ENCODE data around the gene CLHC1. TPM values are rescaled to one million over a fixed set of nuclear protein-coding genes. Genes with fewer than 3 reads are reported as not detected.
A peak's percentile ranks its signal among the peaks of the same experiment; 100 is the strongest.

The CLHC1 gene
- polyA plus RNA-seq, 6 donors from 2014 or later, result 0.90 to 3.5 (median 1.6) TPM; not detected in 1

- Mint-ChIP-seq H3K36me3 (no peaks in the 10 kb centered on the region), H3K27me3 (no peaks in the 10 kb centered on the region), H3K4me1 (peaks cover 6 to 13% (median 8%) of the 10 kb centered on the region in 3 donors), H3K4me3 (peak overlapping the region in 2 of 8 donors; percentile 1 to 7), H3K27ac (peak overlapping the region in 1 of 6 donors; percentile 17), H3K9me3 (no peaks in the 10 kb centered on the region)
- peak; percentile 86 to 88 for ATAC-seq (ENCODE audit: low read depth in 2 of 2)
- DNase-seq, result peak; percentile 39
These were observed 56.6 kb downstream of the CLHC1 start for GRCh38 chr2:55175254-55176093.

- peaks cover 6 to 13% (median 8%) of the 10 kb centered on the region in 3 donors for H3K4me1 Mint-ChIP-seq
- DNase-seq (no peak), ATAC-seq (ENCODE audit: low read depth in 2 of 2) (no peak)
- no peaks in the 10 kb centered on the region for H3K36me3 Mint-ChIP-seq
- no peaks in the 10 kb centered on the region for H3K9me3 Mint-ChIP-seq
- H3K4me3 Mint-ChIP-seq, result no peak overlapping the region
- H3K27me3 Mint-ChIP-seq, result no peaks in the 10 kb centered on the region
- H3K27ac Mint-ChIP-seq, result no peak overlapping the region
These were observed 58.5 kb downstream of the CLHC1 start for GRCh38 chr2:55173438-55174054.

- H3K4me3 Mint-ChIP-seq, result no peak overlapping the region
- H3K36me3 Mint-ChIP-seq, result no peaks in the 10 kb centered on the region
- H3K27ac Mint-ChIP-seq, result peak overlapping the region in 1 of 6 donors; percentile 15
- ATAC-seq (ENCODE audit: low read depth in 2 of 2), result no peak
- H3K9me3 Mint-ChIP-seq, result no peaks in the 10 kb centered on the region
- H3K27me3 Mint-ChIP-seq, result no peaks in the 10 kb centered on the region
- no peak for DNase-seq
- no peaks in the 10 kb centered on the region for H3K4me1 Mint-ChIP-seq
These were observed 62.2 kb downstream of the CLHC1 start for GRCh38 chr2:55169915-55170314.

- no peak overlapping the region for H3K27ac Mint-ChIP-seq
- no peaks in the 10 kb centered on the region for H3K27me3 Mint-ChIP-seq
- no peak for ATAC-seq (ENCODE audit: low read depth in 2 of 2)
- H3K4me1 Mint-ChIP-seq, result no peaks in the 10 kb centered on the region
- H3K4me3 Mint-ChIP-seq, result no peak overlapping the region
- no peaks in the 10 kb centered on the region for H3K9me3 Mint-ChIP-seq
- no peak for DNase-seq
- H3K36me3 Mint-ChIP-seq, result no peaks in the 10 kb centered on the region
These were observed 62.7 kb downstream of the CLHC1 start for GRCh38 chr2:55169359-55169758.

GRCh38 chr2:55168221-55169154 is 63.6 kb downstream of the CLHC1 start:
- no peaks in the 10 kb centered on the region for H3K9me3 Mint-ChIP-seq
- no peaks in the 10 kb centered on the region for H3K4me1 Mint-ChIP-seq
- peak overlapping the region in 1 of 6 donors; percentile 36 for H3K27ac Mint-ChIP-seq
- ATAC-seq (ENCODE audit: low read depth in 2 of 2) (peak; percentile 61 to 76), DNase-seq (peak; percentile 35)
- H3K36me3 Mint-ChIP-seq, result no peaks in the 10 kb centered on the region
- H3K27me3 Mint-ChIP-seq, result peaks cover 0 to 4% (median 0%) of the 10 kb centered on the region in 3 donors
- H3K4me3 Mint-ChIP-seq, result no peak overlapping the region

DNA sequence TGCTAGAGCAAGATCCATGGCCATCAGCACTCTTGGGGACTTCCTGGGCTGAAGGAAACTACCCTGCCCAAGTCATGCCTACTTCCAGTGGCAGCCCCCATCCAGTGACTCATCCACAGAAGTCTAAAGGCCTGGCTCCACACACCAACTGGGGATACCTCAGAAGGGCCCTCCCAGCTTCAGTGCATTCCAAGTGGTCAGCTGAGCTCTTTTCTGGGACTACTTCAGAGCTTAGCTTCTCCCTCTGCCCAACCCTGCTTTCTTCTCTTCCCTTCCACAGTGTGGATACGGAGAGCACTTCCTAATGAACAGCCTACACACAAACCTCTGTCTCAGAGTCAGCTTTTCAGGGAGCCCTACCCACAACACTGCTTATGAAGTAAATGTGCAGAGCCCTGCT is 66.5 kb downstream of the CLHC1 start:
- DNase-seq (no peak), ATAC-seq (ENCODE audit: low read depth in 2 of 2) (no peak)
- no peaks in the 10 kb centered on the region for H3K4me1 Mint-ChIP-seq
- H3K9me3 Mint-ChIP-seq, result no peaks in the 10 kb centered on the region
- H3K36me3 Mint-ChIP-seq, result no peaks in the 10 kb centered on the region
- no peak overlapping the region for H3K4me3 Mint-ChIP-seq
- H3K27ac Mint-ChIP-seq, result no peak overlapping the region
- peaks cover 0 to 4% (median 0%) of the 10 kb centered on the region in 3 donors for H3K27me3 Mint-ChIP-seq

DNA sequence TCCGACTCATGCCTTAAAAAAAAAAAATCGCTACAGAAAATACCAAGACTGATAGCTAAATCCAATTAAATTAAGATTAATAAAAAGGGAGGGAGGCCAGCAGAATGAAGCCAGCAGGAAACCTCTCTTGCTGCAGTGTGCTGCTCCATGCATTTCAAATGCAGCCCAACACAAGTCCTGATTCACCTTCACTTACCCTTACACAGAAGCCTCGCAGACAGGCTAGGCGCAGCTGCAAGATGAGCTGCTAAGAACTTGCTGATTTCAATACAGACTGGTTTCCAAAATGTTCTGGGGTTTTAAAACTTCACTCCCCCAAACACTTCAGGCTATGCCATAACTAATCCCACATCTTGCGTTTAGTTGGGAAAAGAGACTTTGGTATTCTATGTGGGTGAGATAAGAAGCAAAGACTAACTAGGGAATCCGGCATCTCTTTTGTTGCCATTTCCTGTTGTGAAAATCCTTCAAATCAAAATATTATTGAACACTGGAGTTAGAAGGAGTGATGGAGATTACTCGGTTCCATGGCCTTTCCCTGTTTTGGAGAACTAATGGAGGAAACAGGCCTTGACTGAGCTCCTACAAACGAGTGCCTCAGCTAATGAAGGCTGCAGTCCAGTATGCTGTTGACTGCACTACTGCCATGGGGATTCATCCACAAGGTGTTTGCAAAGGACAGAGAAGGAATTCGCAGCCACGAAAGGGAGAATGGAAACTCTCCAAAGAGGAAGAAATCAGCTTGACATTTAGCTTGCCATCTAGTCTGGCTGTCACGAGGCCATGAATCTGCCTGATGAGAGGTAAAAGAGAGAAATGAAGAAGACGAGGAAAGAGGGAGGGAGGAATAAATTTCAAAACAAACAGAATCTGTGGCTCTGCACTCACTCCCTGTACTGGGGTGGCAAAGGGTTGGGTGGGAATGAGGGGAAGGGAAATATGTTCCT is 67.3 kb downstream of the CLHC1 start:
- H3K4me1 Mint-ChIP-seq, result peaks cover 0 to under 1% (median 0%) of the 10 kb centered on the region in 3 donors
- ATAC-seq (ENCODE audit: low read depth in 2 of 2) (no peak), DNase-seq (no peak)
- no peaks in the 10 kb centered on the region for H3K36me3 Mint-ChIP-seq
- peaks cover 0 to 4% (median 0%) of the 10 kb centered on the region in 3 donors for H3K27me3 Mint-ChIP-seq
- H3K27ac Mint-ChIP-seq, result peak overlapping the region in 1 of 6 donors; percentile 13
- H3K9me3 Mint-ChIP-seq, result no peaks in the 10 kb centered on the region
- no peak overlapping the region for H3K4me3 Mint-ChIP-seq

DNA sequence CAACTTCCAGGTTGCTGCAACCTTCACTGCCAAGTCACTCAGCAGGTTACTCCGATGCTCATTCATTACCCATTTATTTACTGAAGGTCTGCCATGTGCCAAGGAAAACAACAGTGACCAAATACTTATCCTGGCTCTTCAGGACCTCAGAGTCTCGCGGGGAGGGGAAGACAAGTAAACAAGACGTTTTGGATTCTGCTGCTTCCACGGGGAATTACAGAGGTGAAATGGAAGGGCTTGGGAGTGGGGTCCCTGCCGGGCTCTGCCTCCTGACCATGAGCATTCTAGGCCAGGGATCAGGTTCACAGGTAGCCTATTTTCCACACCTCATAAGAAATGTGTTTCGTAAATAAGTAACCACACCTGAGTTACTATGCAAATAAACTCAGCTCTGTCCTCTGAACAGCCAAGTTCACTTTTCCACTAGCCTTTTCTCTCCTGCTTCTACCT is 68.1 kb downstream of the CLHC1 start:
- peaks cover 0 to 4% (median 0%) of the 10 kb centered on the region in 3 donors for H3K27me3 Mint-ChIP-seq
- ATAC-seq (ENCODE audit: low read depth in 2 of 2) (no peak), DNase-seq (no peak)
- H3K4me3 Mint-ChIP-seq, result peak overlapping the region in 1 of 8 donors; percentile 10
- H3K27ac Mint-ChIP-seq, result no peak overlapping the region
- H3K36me3 Mint-ChIP-seq, result no peaks in the 10 kb centered on the region
- peaks cover 3 to 7% (median 3%) of the 10 kb centered on the region in 3 donors for H3K4me1 Mint-ChIP-seq
- H3K9me3 Mint-ChIP-seq, result no peaks in the 10 kb centered on the region

GRCh38 chr2:55163274-55163721 is 68.8 kb downstream of the CLHC1 start:
- ATAC-seq (ENCODE audit: low read depth in 2 of 2), result no peak
- Mint-ChIP-seq H3K27ac (no peak overlapping the region), H3K4me1 (peaks cover 3 to 10% (median 6%) of the 10 kb centered on the region in 3 donors), H3K27me3 (peaks cover 0 to 4% (median 0%) of the 10 kb centered on the region in 3 donors), H3K9me3 (no peaks in the 10 kb centered on the region), H3K4me3 (no peak overlapping the region), H3K36me3 (no peaks in the 10 kb centered on the region)
- no peak for DNase-seq

GRCh38 chr2:55162284-55163006 is 69.6 kb downstream of the CLHC1 start:
- ATAC-seq (ENCODE audit: low read depth in 2 of 2) (no peak), DNase-seq (no peak)
- Mint-ChIP-seq H3K4me3 (no peak overlapping the region), H3K9me3 (no peaks in the 10 kb centered on the region), H3K27ac (no peak overlapping the region), H3K27me3 (peaks cover 0 to 4% (median 0%) of the 10 kb centered on the region in 3 donors), H3K4me1 (peaks cover 6 to 15% (median 10%) of the 10 kb centered on the region in 3 donors), H3K36me3 (no peaks in the 10 kb centered on the region)

GRCh38 chr2:55161295-55162210 is 70.5 kb downstream of the CLHC1 start:
- ATAC-seq (ENCODE audit: low read depth in 2 of 2) (no peak), DNase-seq (no peak)
- H3K4me1 Mint-ChIP-seq, result peaks cover 8 to 18% (median 10%) of the 10 kb centered on the region in 3 donors
- H3K36me3 Mint-ChIP-seq, result no peaks in the 10 kb centered on the region
- peaks cover 0 to 4% (median 0%) of the 10 kb centered on the region in 3 donors for H3K27me3 Mint-ChIP-seq
- H3K27ac Mint-ChIP-seq, result peak overlapping the region in 1 of 6 donors; percentile 88
- H3K4me3 Mint-ChIP-seq, result no peak overlapping the region
- H3K9me3 Mint-ChIP-seq, result no peaks in the 10 kb centered on the region

Measured in naive B cell (primary cell).